Esophagus muscularis mucosa (tissue), 4 donors: ENCODE data around the gene DISC1. TPM values are rescaled to one million over a fixed set of nuclear protein-coding genes. Genes with fewer than 3 reads are reported as not detected.

ENCODE experiments used
- DNase-seq: peaks from one replicate; pipeline ENCODE4 v3.0.0-alpha.2; 2017; ENCODE audit errors: extremely low spot score
- H3K27ac ChIP-seq, 4 donors: fragments of 200-600 bp; sonication (generic); replicated peaks in 1 of 4; 1 replicate in 3 of 4; 2 replicates in 1 of 4; pipeline ENCODE4 v1.5.1; 2016 to 2019; ENCODE audit warnings: mild to moderate bottlenecking in 1 of 4
- H3K27me3 ChIP-seq, 4 donors: fragments of 200-600 bp; sonication (generic); one replicate each; pipeline versions ENCODE4 v1.5.1 to v1.6.0; 2016 to 2019
- H3K36me3 ChIP-seq, 4 donors: fragments of 200-600 bp; sonication (generic); one replicate each; pipeline ENCODE4 v1.5.1; 2016 to 2019
- H3K4me1 ChIP-seq, 4 donors: fragments of 200-600 bp; sonication (generic); one replicate each; pipeline ENCODE4 v1.5.1; 2016 to 2019
- H3K4me3 ChIP-seq, 4 donors: fragments of 200-600 bp; sonication (generic); 1 replicate in 2 of 4; 2 replicates in 2 of 4; pipeline ENCODE4 v1.5.1; 2016 to 2019; ENCODE audit warnings: mild to moderate bottlenecking in 4 of 4, moderate library complexity in 1 of 4
- H3K9me3 ChIP-seq, 4 donors: fragments of 200-600 bp; sonication (generic); 1 replicate in 3 of 4; 2 replicates in 1 of 4; pipeline ENCODE4 v1.5.1; 2016 to 2019
- EP300 ChIP-seq: sonication (generic); formaldehyde crosslinking; IDR thresholded peaks from one replicate; pipeline ENCODE4 v1.6.1; 2017; ENCODE audit warnings: antibody characterized with exemption
- POLR2A ChIP-seq: fragments of 450-650 bp; IDR thresholded peaks from one replicate; pipeline ENCODE4 v1.6.1; 2017; ENCODE audit warnings: antibody characterized with exemption, moderate library complexity, mild to moderate bottlenecking, low read depth
- POLR2AphosphoS5 ChIP-seq, 2 donors: sonication (generic); formaldehyde crosslinking; IDR thresholded peaks; one replicate each; pipeline ENCODE4 v1.6.1; 2017; ENCODE audit warnings: antibody characterized with exemption in 2 of 2
- WGBS: methylation state at CpG from one replicate; pipeline ENCODE4 v1.1.5; 2018; 5-methylcytosine and 5-hydroxymethylcytosine counted together
- intact Hi-C: fragments of 100-400 bp; cut with DNase I; formaldehyde crosslinking; loops from one replicate; pipeline ENCODE4 v1.15.1; 2023
- total RNA-seq, 4 donors: library from RNA; depleted of rRNA; stranded (reverse); fragments of >200 nt; gene quantifications; one replicate each; pipeline versions ENCODE4 v1.1.0 to v1.2.1, GENCODE V29; 2016
- TF ChIP-seq, protein P1 (sequence below), 3 experiments: fragments of 200-600 bp in 2 of 3; fragments of 450-650 bp in 1 of 3; sonication (generic) in 2 of 3; IDR thresholded peaks; one replicate each; pipeline ENCODE4 v1.5.1; 2017 to 2019; ENCODE audit warnings: antibody characterized with exemption in 3 of 3, mild to moderate bottlenecking in 2 of 3, moderate library complexity in 1 of 3

The DISC1 gene
- total RNA-seq, 4 donors from 2014 or later, result 5.3 to 6.6 (median 6.2) TPM

DNA sequence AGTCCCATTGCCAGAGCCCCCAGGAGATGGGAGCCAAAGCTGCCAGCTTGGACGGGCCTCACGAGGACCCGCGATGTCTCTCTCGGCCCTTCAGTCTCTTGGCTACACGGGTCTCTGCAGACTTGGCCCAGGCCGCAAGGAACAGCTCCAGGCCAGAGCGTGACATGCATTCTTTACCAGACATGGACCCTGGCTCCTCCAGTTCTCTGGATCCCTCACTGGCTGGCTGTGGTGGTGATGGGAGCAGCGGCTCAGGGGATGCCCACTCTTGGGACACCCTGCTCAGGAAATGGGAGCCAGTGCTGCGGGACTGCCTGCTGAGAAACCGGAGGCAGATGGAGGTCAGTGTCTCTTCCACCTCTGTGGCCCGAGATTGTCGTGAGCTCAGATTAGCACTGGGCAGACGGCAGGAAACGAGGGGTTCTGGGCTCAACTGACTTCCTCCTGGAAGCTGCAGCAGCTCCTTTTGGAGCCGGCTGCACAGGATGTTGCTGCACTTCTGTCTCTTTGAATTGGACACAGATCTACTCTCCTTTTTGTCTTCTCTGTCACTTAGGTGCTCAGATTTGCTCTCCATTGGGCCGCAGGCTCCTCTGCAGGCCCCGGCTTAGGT, 68.0 kb downstream of the DISC1 start:
- 83% methylated on average over 14 of the region's 18 CpGs for WGBS
- H3K4me1 ChIP-seq, result peaks cover 8 to 25% (median 20%) of the 10 kb centered on the region in 4 donors
- no peak for DNase-seq
- no peaks in the 10 kb centered on the region for H3K36me3 ChIP-seq
- TF ChIP-seq, protein P1, sequence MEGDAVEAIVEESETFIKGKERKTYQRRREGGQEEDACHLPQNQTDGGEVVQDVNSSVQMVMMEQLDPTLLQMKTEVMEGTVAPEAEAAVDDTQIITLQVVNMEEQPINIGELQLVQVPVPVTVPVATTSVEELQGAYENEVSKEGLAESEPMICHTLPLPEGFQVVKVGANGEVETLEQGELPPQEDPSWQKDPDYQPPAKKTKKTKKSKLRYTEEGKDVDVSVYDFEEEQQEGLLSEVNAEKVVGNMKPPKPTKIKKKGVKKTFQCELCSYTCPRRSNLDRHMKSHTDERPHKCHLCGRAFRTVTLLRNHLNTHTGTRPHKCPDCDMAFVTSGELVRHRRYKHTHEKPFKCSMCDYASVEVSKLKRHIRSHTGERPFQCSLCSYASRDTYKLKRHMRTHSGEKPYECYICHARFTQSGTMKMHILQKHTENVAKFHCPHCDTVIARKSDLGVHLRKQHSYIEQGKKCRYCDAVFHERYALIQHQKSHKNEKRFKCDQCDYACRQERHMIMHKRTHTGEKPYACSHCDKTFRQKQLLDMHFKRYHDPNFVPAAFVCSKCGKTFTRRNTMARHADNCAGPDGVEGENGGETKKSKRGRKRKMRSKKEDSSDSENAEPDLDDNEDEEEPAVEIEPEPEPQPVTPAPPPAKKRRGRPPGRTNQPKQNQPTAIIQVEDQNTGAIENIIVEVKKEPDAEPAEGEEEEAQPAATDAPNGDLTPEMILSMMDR (IDR thresholded peaks at IDR 0.05), result no peak
- H3K27ac ChIP-seq, result peak overlapping the region in 2 of 4 donors; percentile 19 to 33
- intact Hi-C loops, result no loop called here
- H3K9me3 ChIP-seq, result no peaks in the 10 kb centered on the region
- H3K27me3 ChIP-seq, result no peaks in the 10 kb centered on the region
- peak overlapping the region in 1 of 4 donors; percentile 3 for H3K4me3 ChIP-seq

DNA sequence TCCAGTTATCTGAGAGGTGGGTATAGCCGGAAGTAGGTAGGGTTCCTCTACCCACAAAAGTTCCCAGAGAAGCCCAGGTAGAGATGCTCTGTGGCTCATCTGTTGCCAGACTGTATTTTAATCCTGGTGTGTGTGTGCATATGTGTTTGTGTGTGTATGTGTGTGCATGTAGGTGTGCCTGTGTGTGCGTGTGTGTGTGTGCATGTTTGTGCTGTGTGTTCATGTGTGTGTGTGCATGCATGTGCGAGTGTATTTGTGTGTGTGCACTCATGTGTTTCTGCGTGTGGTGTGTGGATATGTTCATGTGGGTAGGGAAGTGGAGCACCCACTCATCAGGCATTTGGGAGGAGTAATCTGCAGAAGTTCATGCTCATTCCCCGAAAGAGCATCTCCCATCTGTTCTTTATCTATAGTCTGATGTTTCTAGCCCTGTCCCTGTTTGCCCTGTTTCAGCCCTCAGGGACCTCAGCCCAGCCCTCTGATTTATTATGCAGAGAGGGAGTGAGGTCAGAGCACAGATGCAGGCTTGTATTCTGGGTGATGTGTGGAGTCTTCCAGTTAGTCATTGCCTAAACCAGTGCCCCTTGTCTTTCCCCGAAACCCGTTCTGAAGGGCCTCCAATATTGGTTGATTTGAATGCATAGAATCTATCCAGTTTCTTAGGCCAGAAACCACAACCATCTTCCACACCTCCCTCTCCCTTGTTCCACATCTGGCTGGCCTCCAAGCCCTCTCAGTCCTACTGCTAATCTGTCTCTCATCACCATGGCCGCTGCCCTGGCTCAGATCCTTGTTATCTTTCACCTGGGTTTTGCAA, 69.1 kb downstream of the DISC1 start:
- no peak for DNase-seq
- Histone ChIP-seq H3K27me3 (no peaks in the 10 kb centered on the region), H3K4me3 (no peak overlapping the region), H3K36me3 (no peaks in the 10 kb centered on the region), H3K27ac (no peak overlapping the region), H3K9me3 (no peaks in the 10 kb centered on the region), H3K4me1 (peaks cover 8 to 25% (median 20%) of the 10 kb centered on the region in 4 donors)
- intact Hi-C loops, result no loop called here
- TF ChIP-seq, protein P1 (IDR thresholded peaks at IDR 0.05), result no peak
- TF ChIP-seq POLR2AphosphoS5 (IDR thresholded peaks at IDR 0.05) (no peak), EP300 (no peak), POLR2A (no peak)
- WGBS, result 71% methylated on average over 8 of the region's 8 CpGs

DNA sequence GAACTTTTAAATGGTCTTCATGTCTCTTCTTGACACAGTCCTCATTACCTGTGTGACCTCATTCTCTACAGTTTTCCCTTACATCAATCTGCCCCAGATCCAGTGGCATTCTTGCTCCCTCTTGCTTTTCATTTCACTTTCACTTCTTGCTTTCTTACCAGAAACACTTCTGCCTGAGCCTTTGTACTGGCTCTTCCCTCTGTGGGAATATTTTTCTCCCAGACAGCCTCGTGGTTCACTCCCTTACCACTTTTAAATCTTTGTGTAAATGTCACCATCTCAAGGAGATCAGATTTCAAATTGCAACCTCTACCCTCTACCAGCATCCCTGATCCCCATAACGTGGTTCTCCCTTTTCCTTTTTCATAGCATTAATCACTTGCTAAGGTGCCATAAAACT, 73.2 kb downstream of the DISC1 start:
- Histone ChIP-seq H3K27me3 (no peaks in the 10 kb centered on the region), H3K4me1 (peaks cover 3 to 14% (median 7%) of the 10 kb centered on the region in 4 donors), H3K36me3 (no peaks in the 10 kb centered on the region), H3K9me3 (no peaks in the 10 kb centered on the region), H3K4me3 (no peak overlapping the region), H3K27ac (no peak overlapping the region)
- 32% methylated on average over 2 of the region's 2 CpGs for WGBS
- intact Hi-C loops, result no loop called here
- no peak for DNase-seq
- TF ChIP-seq POLR2A (no peak), EP300 (no peak), POLR2AphosphoS5 (IDR thresholded peaks at IDR 0.05) (no peak)
- TF ChIP-seq, protein P1 (IDR thresholded peaks at IDR 0.05), result no peak

DNA sequence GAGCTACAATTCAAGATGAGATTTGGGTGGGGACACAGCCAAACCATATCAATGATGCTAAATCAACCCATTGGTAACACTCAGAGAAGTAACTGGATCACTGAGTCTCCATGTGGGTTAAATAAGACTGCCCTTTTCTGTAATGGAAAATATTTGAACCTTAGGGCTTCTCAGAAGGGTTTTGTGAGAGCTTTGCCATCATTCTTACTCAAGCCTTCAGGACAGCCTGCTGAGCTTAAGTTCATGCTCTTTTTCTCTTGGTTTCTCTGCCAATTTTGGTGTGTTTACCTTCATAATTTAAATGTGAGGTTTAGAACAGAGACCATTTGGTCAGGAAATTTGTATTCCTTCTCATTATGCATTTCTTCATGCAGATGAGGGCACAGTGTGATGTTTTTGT, 74.7 kb downstream of the DISC1 start:
- H3K27me3 ChIP-seq, result no peaks in the 10 kb centered on the region
- no peaks in the 10 kb centered on the region for H3K9me3 ChIP-seq
- peaks cover 0 to 11% (median 9%) of the 10 kb centered on the region in 4 donors for H3K4me1 ChIP-seq
- no peak overlapping the region for H3K27ac ChIP-seq
- no peaks in the 10 kb centered on the region for H3K36me3 ChIP-seq
- DNase-seq, result no peak
- intact Hi-C loops, result no loop called here
- TF ChIP-seq POLR2AphosphoS5 (IDR thresholded peaks at IDR 0.05) (no peak), POLR2A (no peak), EP300 (no peak)
- TF ChIP-seq, protein P1 (IDR thresholded peaks at IDR 0.05), result no peak
- H3K4me3 ChIP-seq, result no peak overlapping the region
